Measurements from ENCODE around the gene EHD1.
A peak's percentile ranks its signal among the peaks of the same experiment; 100 is the strongest.

EHD1 gene

DNA sequence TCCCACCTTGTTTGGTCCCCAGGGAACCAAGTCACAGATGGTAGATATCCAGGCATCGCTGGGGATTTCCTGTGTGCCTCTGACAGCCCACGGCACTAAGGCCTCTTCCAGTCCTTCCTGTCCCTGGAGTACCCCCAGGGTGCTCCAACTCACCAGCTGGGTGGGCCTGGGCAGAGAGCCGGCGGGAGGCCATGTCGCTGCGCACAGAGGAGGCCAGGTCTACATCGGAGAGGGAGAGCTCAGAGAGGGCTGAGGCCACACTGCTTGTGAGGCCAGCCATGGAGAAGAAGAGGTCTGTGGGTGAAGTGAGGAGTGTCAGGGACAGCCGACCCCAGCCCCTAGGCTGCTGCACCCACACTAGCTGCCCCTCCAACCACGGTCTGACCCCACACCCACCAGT, 33.3 kb upstream of the EHD1 start:
- H3K27ac ChIP-seq, result peak overlapping the region; percentile 22
- CTCF ChIA-PET, result interaction anchor here (0.9 to 3.0 kb wide), 3 partner anchors 13 to 102 kb away, joined by 4 to 8 read pairs (median 4); partner anchors contain the start of genes ARL2 and PPP2R5B
- DNase-seq (ENCODE audit: low spot score), result no peak
- no peak for TF ChIP-seq CTCF (conservative IDR thresholded peaks at IDR 0.05; ENCODE audit: low read depth)
- POLR2A ChIA-PET (ENCODE audit: low non-redundant PET), result interaction anchor here (0.6 to 0.9 kb wide), 2 partner anchors 33 to 66 kb away, joined by 3 read pairs; no protein-coding TSS in a partner anchor

DNA sequence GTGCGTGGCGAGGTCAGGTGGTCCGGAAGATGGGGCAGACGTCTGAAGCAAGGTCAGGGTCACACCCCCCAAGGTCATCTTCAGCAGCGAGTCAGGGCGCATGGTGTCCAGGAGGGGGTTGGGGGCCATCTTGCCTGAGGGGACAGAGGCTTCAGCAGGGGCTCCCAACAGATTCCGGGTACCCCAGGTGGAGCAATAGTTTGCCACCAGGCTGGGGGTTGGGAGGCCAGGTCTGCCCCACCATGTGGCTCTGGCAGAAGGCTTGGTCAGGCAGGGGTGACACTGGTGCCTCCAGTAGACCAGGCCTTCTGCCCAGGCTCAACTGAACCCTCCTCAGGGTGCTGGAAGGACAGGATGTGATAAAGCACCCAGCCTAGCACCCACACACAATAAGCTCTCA, 32.7 kb upstream of the EHD1 start:
- TF ChIP-seq CTCF (conservative IDR thresholded peaks at IDR 0.05; ENCODE audit: low read depth), result no peak
- H3K27ac ChIP-seq, result peak overlapping the region; percentile 22; the same call in 1 of the 2 replicates
- CTCF ChIA-PET, result interaction anchor here (0.5 to 3.0 kb wide), 3 partner anchors 17 to 103 kb away, joined by 3 to 8 read pairs (median 4); partner anchors contain the start of gene ARL2
- DNase-seq (ENCODE audit: low spot score), result no peak
- POLR2A ChIA-PET (ENCODE audit: low non-redundant PET), result interaction anchor here (0.9 kb wide), 1 partner anchor 65 kb away, joined by 3 read pairs; no protein-coding TSS in a partner anchor

- no peak overlapping the region for H3K27ac ChIP-seq
Observed at GRCh38 chr11:64910451-64911093, 32.2 kb upstream of the EHD1 start.

DNA sequence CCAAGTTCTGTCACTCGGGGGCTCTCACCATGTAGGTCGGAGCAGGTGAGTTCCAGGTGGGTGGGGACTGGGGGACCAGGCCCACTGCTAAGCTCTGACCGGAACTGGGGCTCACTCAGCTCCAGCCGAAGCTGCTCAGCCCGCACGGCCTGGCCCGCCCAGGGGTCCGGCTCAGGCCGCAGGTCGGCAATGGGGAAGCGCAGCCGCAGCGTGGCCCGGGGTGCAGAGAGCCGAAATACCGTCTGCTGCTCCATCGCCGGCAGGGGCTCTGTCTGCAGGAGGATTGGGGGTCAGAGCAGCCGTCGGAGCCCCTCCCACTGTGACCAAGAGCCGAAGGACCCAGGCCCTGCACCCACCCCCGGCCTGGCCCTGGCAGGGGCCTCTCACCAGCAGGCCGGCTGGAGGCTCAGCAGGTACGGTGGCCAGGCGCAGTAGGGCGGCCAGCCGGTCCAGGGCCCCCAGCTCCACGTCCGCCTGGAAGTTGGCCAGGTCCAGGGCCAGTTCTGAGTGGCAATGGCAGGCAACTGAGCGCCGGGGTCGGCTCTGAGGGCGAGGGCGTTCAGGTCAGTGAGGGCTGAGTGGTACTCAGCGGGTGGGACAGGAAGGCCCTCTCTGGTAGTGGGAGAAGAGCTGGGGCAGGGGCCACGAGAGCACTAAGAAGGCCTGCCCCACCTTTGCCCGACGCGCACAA, 31.4 kb upstream of the EHD1 start:
- CTCF ChIA-PET, result interaction anchor here (0.7 kb wide), 2 partner anchors 61 to 1636 kb away, joined by 3 to 4 read pairs; partner anchors contain the start of gene ZDHHC24

More at GRCh38 chr11:64910451-64911093, 32.2 kb upstream of the EHD1 start:
- POLR2A ChIA-PET (ENCODE audit: low non-redundant PET), result no interaction called here
- no peak for TF ChIP-seq CTCF (conservative IDR thresholded peaks at IDR 0.05; ENCODE audit: low read depth)
- DNase-seq (ENCODE audit: low spot score), result no peak
- CTCF ChIA-PET, result interaction anchor here (0.5 to 3.0 kb wide), 2 partner anchors 59 to 104 kb away, joined by 3 to 8 read pairs; partner anchors contain the start of gene ARL2

DNA sequence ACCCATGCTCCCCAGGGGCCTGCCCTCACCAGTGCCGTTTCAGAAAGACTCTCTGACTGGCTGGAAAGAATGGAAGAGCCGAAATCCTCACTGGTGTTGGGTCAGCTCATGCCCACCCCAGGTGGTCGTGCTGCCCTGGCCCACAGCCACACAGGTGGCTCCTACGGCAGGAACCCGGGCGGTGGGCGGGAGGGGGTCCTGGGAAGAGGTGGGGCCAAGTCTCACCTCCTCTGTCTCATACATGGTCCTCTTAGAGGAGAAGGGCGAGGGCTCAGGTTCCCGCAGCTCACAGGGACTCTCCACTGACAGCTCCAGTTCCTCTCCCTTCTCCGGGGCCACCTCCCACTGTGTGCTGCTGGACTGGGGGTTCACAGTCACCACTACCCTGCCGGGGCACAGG, 30.3 kb upstream of the EHD1 start:
- ChIA-PET CTCF (interaction anchor here (0.7 kb wide), 1 partner anchor 1637 kb away, joined by 3 read pairs; the partner anchor contains the start of gene ZDHHC24), POLR2A (ENCODE audit: low non-redundant PET) (no interaction called here)
- H3K27ac ChIP-seq, result peak overlapping the region; percentile 6; the same call in 1 of the 2 replicates
- DNase-seq (ENCODE audit: low spot score), result no peak
- no peak for TF ChIP-seq CTCF (conservative IDR thresholded peaks at IDR 0.05; ENCODE audit: low read depth)

More for the DNA sequence above, 31.4 kb upstream of the EHD1 start:
- no peak for TF ChIP-seq CTCF (conservative IDR thresholded peaks at IDR 0.05; ENCODE audit: low read depth)
- POLR2A ChIA-PET (ENCODE audit: low non-redundant PET), result no interaction called here
- no peak overlapping the region for H3K27ac ChIP-seq
- DNase-seq (ENCODE audit: low spot score), result no peak

DNA sequence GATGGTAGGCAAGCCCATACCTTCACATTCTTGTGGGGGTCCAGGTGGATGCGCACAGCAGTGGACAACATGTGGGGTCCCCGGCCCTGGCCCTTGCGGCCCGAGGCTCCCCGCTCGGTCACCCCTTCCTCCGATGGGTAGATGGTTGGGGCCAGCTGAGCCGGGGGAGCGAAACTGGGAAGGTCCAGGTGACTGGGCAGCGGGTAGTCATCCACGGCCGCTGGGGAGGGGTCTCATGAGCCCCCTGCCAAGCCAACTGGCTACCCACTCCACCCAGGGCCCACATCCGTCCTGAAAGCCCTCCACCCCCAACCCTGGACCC, 27.9 kb upstream of the EHD1 start:
- DNase-seq (ENCODE audit: low spot score), result no peak
- ChIA-PET CTCF (no interaction called here), POLR2A (ENCODE audit: low non-redundant PET) (no interaction called here)
- H3K27ac ChIP-seq, result no peak overlapping the region; the same call in 1 of the 2 replicates
- TF ChIP-seq CTCF (conservative IDR thresholded peaks at IDR 0.05; ENCODE audit: low read depth), result no peak
